HCT116 (cell line): ENCODE data around the gene COG5. TPM values are rescaled to one million over a fixed set of nuclear protein-coding genes. Genes with fewer than 3 reads are reported as not detected.

Experiments
- ATAC-seq: fragments of 200-7000 bp; cut with Tn5 transposase; 2 replicates; pipeline ENCODE4 v1.9.1; 2020; ENCODE audit warnings: mild to moderate bottlenecking, moderate library complexity
- BruUV-seq: library from RNA; stranded (reverse); fragments of 400-500 nt; replicated peaks from 2 replicates; lab custom pipeline; 2021; lab: Mats Ljungman, UMichigan
- CTCF ChIA-PET: fragments of 300-600 bp; sonication (Branson Sonifier 250); formaldehyde crosslinking; loops from one replicate; lab custom pipeline; 2021; ENCODE audit warnings: antibody characterized with exemption; lab: Charles Lee
- POLR2A ChIA-PET: fragments of 300-600, 350-600 bp; sonication (Branson Sonifier 250); formaldehyde crosslinking; loops from one replicate; lab custom pipeline; 2021; ENCODE audit warnings: antibody characterized with exemption; lab: Charles Lee
- RAD21 ChIA-PET, 2 experiments: fragments of 300-600 bp; sonication (Branson Sonifier 250); formaldehyde crosslinking; loops; one replicate each; lab custom pipeline; 2023; ENCODE audit warnings: low total read pairs in 2 of 2; ENCODE audit not compliant: uncharacterized antibody in 2 of 2, unreplicated experiment in 2 of 2, low non-redundant PET in 1 of 2; lab: Charles Lee
- DNase-seq: peaks from one replicate; pipeline ENCODE4 v3.0.0-alpha.2; 2010; ENCODE audit warnings: low read depth, low spot score
- H2AFZ ChIP-seq: fragments of 200-600 bp; shearing (Covaris generic), sonication (generic); 2 replicates; pipeline ENCODE4 v1.6.1; 2017; ENCODE audit warnings: low read depth, mixed run types, mixed read lengths, antibody characterized with exemption, low read length; ENCODE audit not compliant: poor library complexity, severe bottlenecking
- H3K27ac ChIP-seq: 2 replicates; pipeline ENCODE4 v1.5.1; 2012; ENCODE audit warnings: low read depth, low read length
- H3K27me3 ChIP-seq: fragments of 200-600 bp; sonication (generic); 2 replicates; pipeline ENCODE4 v1.6.1; 2016; ENCODE audit warnings: mixed run types, low read length, mixed read lengths; ENCODE audit not compliant: insufficient read depth
- H3K36me3 ChIP-seq, 2 experiments: fragments of 200-500 bp in 1 of 2; fragments of 200-600 bp in 1 of 2; sonication (Bioruptor generic) in 1 of 2; sonication (generic) in 1 of 2; 2 replicates each; pipeline versions ENCODE4 v1.5.1 to v1.6.1; 2014 to 2016; ENCODE audit warnings: low read length in 2 of 2, inconsistent platforms in 1 of 2, mixed read lengths in 1 of 2, mixed run types in 1 of 2; ENCODE audit not compliant: insufficient read depth in 2 of 2, control insufficient read depth in 1 of 2
- H3K4me1 ChIP-seq, 2 experiments: fragments of 200-600 bp in 1 of 2; sonication (generic) in 1 of 2; 2 replicates each; pipeline versions ENCODE4 v1.5.1 to v1.6.1; 2012 to 2017; ENCODE audit warnings: low read length in 2 of 2, inconsistent platforms in 1 of 2, mild to moderate bottlenecking in 1 of 2, mixed read lengths in 1 of 2, mixed run types in 1 of 2, moderate library complexity in 1 of 2; ENCODE audit not compliant: insufficient read depth in 2 of 2, control insufficient read depth in 1 of 2
- H3K4me2 ChIP-seq: fragments of 200-600 bp; sonication (generic); 2 replicates; pipeline ENCODE4 v1.6.1; 2017; ENCODE audit warnings: mixed run types, low read length, mixed read lengths
- H3K4me3 ChIP-seq, 2 experiments: fragments of 200-600 bp in 1 of 2; sonication (generic) in 1 of 2; replicated peaks in 1 of 2; 2 replicates each; pipeline ENCODE4 v1.5.1; 2011 to 2016; ENCODE audit warnings: low read length in 2 of 2, control low read depth in 1 of 2, low read depth in 1 of 2, mild to moderate bottlenecking in 1 of 2, mixed read lengths in 1 of 2, mixed run types in 1 of 2
- H3K79me2 ChIP-seq: fragments of 200-600 bp; sonication (generic); 2 replicates; pipeline ENCODE4 v1.6.1; 2017; ENCODE audit warnings: mild to moderate bottlenecking, mixed run types, low read length, moderate library complexity, mixed read lengths; ENCODE audit not compliant: insufficient read depth
- H3K9ac ChIP-seq: fragments of 200-600 bp; sonication (generic); 2 replicates; pipeline ENCODE4 v1.6.1; 2016; ENCODE audit warnings: low read length, mixed read lengths
- H3K9me2 ChIP-seq: fragments of 200-600 bp; sonication (generic), shearing (Covaris generic); 2 replicates; pipeline ENCODE4 v1.6.1; 2017; ENCODE audit warnings: mixed run types, mild to moderate bottlenecking, moderate library complexity; ENCODE audit not compliant: insufficient read depth
- H3K9me3 ChIP-seq, 2 experiments: fragments of 200-500 bp in 1 of 2; fragments of 200-600 bp in 1 of 2; sonication (Bioruptor generic) in 1 of 2; sonication (generic) in 1 of 2; 2 replicates each; pipeline ENCODE4 v1.6.1; 2014 to 2017; ENCODE audit warnings: low read length in 2 of 2, mixed read lengths in 2 of 2, inconsistent platforms in 1 of 2, low read depth in 1 of 2, mild to moderate bottlenecking in 1 of 2, mixed run types in 1 of 2, moderate library complexity in 1 of 2; ENCODE audit not compliant: control insufficient read depth in 1 of 2, insufficient read depth in 1 of 2
- H4K20me1 ChIP-seq: fragments of 200-600 bp; sonication (generic), shearing (Covaris generic); 2 replicates; pipeline ENCODE4 v1.6.1; 2017; ENCODE audit warnings: mixed run types, mild to moderate bottlenecking, moderate library complexity; ENCODE audit not compliant: insufficient read depth
- ATF3 ChIP-seq: IDR thresholded peaks from 2 replicates; pipeline ENCODE4 v1.6.1; 2012
- CBX3 ChIP-seq: IDR thresholded peaks from 2 replicates; pipeline ENCODE4 v1.6.1; 2012; ENCODE audit warnings: low read depth
- CEBPB ChIP-seq: IDR thresholded peaks from 2 replicates; pipeline ENCODE4 v1.6.1; 2012; ENCODE audit warnings: low read depth
- CTCF ChIP-seq, 3 experiments: fragments of 200-600 bp in 1 of 3; sonication (generic) in 1 of 3; IDR thresholded peaks in 2 of 3; conservative IDR thresholded peaks in 1 of 3; 2 replicates each; pipeline ENCODE4 v1.5.1; 2012 to 2017; ENCODE audit warnings: low read depth in 2 of 3, low read length in 2 of 3, antibody characterized with exemption in 1 of 3, borderline replicate concordance in 1 of 3, control low read depth in 1 of 3, mild to moderate bottlenecking in 1 of 3, mixed read lengths in 1 of 3, mixed run types in 1 of 3, moderate library complexity in 1 of 3; ENCODE audit not compliant: insufficient read depth in 1 of 3
- EGR1 ChIP-seq: IDR thresholded peaks from 2 replicates; pipeline ENCODE4 v1.6.1; 2012; ENCODE audit warnings: low read depth
- EZH2 ChIP-seq: fragments of 200-600 bp; sonication (generic); IDR thresholded peaks from 2 replicates; pipeline ENCODE4 v1.6.1; 2017; ENCODE audit warnings: antibody characterized with exemption, mixed run types
- FOSL1 ChIP-seq: IDR thresholded peaks from 2 replicates; pipeline ENCODE4 v1.6.1; 2012; ENCODE audit warnings: low read depth
- JUND ChIP-seq: IDR thresholded peaks from 2 replicates; pipeline ENCODE4 v1.6.1; 2012
- MAX ChIP-seq: IDR thresholded peaks from 2 replicates; pipeline ENCODE4 v1.6.1; 2012
- POLR2AphosphoS5 ChIP-seq: IDR thresholded peaks from 2 replicates; pipeline ENCODE4 v1.6.1; 2011; ENCODE audit warnings: mild to moderate bottlenecking, low read depth, low read length, moderate library complexity
- RAD21 ChIP-seq: IDR thresholded peaks from 2 replicates; pipeline ENCODE4 v1.6.1; 2012; ENCODE audit warnings: low read depth, mild to moderate bottlenecking
- REST ChIP-seq: IDR thresholded peaks from 2 replicates; pipeline ENCODE4 v1.6.1; 2012; ENCODE audit warnings: low read depth
- SRF ChIP-seq: IDR thresholded peaks from 2 replicates; pipeline ENCODE4 v1.6.1; 2012; ENCODE audit warnings: low read depth
- TCF7L2 ChIP-seq: IDR thresholded peaks from 2 replicates; pipeline ENCODE4 v1.7.0; 2011; ENCODE audit warnings: borderline replicate concordance, inconsistent platforms; ENCODE audit not compliant: insufficient read depth, insufficient read length; ENCODE audit errors: extremely low read depth
- YY1 ChIP-seq: IDR thresholded peaks from 2 replicates; pipeline ENCODE4 v1.6.1; 2011; ENCODE audit warnings: low read length, low read depth, moderate library complexity, mild to moderate bottlenecking; ENCODE audit not compliant: insufficient replicate concordance; ENCODE audit errors: extremely low read depth
- ZBTB33 ChIP-seq: IDR thresholded peaks from 2 replicates; pipeline ENCODE4 v1.6.1; 2011; ENCODE audit warnings: mild to moderate bottlenecking, low read length, moderate library complexity; ENCODE audit not compliant: insufficient replicate concordance; ENCODE audit errors: extremely low read depth
- intact Hi-C: fragments of 100-400 bp; cut with micrococcal nuclease; formaldehyde crosslinking; loops from 2 replicates; pipeline ENCODE4 v1.10.0; 2022
- total RNA-seq: library from RNA; stranded (reverse); gene quantifications from one replicate; pipeline ENCODE4 v1.2.1, GENCODE V29; 2021; ENCODE audit not compliant: unreplicated experiment

COG5 gene
- total RNA-seq, 1 experiment from 2014 or later = 30.7 TPM

- Histone ChIP-seq H3K9me2 (no peaks in the 10 kb centered on the region), H4K20me1 (no peaks in the 10 kb centered on the region), H3K4me2 (no peak overlapping the region), H2AFZ (no peak overlapping the region)
- no peak for TF ChIP-seq CTCF (IDR thresholded peaks at IDR 0.05 in 2 of 3, conservative IDR thresholded peaks at IDR 0.05 in 1 of 3; ENCODE audit: borderline replicate concordance in 1 of 3, insufficient read depth in 1 of 3, low read depth in 2 of 3, low read length in 2 of 3)
- no peak for TF ChIP-seq FOSL1
- no peak for TF ChIP-seq EZH2
- no peak for TF ChIP-seq SRF
- TF ChIP-seq TCF7L2 = no peak
- TF ChIP-seq REST = no peak
- TF ChIP-seq EGR1 = no peak
- TF ChIP-seq ZBTB33 = no peak
- TF ChIP-seq POLR2AphosphoS5 = no peak
- TF ChIP-seq MAX = no peak
- TF ChIP-seq CEBPB = no peak
- no peak for TF ChIP-seq YY1
- no peak for TF ChIP-seq JUND
- TF ChIP-seq RAD21 = no peak
- TF ChIP-seq ATF3 = no peak
- TF ChIP-seq CBX3 = no peak
- TF ChIP-seq, all 23 proteins: peak for 0
- Histone ChIP-seq H3K36me3 (no peaks in the 10 kb centered on the region), H3K27ac (no peak overlapping the region), H3K4me1 (no peaks in the 10 kb centered on the region), H3K9ac (no peak overlapping the region), H3K9me3 (no peaks in the 10 kb centered on the region), H3K27me3 (no peaks in the 10 kb centered on the region), H3K79me2 (no peaks in the 10 kb centered on the region), H3K4me3 (no peak overlapping the region)
- BruUV-seq = no TSS peak
- no peak for DNase-seq
- no peak for ATAC-seq
- RAD21 ChIA-PET = no interaction called here
- POLR2A ChIA-PET = no interaction called here
- CTCF ChIA-PET = no interaction called here
- intact Hi-C loops = no loop called here
These were observed 319.1 kb downstream of the COG5 start for GRCh38 chr7:107244613-107245012.
